Stimulated activated CD8-positive, alpha-beta memory T cell treated with anti-CD3 and anti-CD28 coated beads, Interleukin-7, amount 100 ng/mL, for 24 hours (primary cell): ENCODE data around the gene SLC5A5.
"Not testable (repeated sequence)": the region's sequence is repeated elsewhere in the genome, so short reads cannot be mapped to it uniquely, and the experiment has no call there.

ENCODE experiments used
- DNase-seq: peaks from one replicate; pipeline ENCODE4 v3.0.0-alpha.2; 2020; ENCODE audit warnings: low read depth

The SLC5A5 gene

GRCh38 chr19:17919122-17919521 lies 47.4 kb downstream of the SLC5A5 start:
- not testable (repeated sequence) for DNase-seq

- no peak for DNase-seq
Observed at GRCh38 chr19:17920527-17920926, 48.8 kb downstream of the SLC5A5 start.

GRCh38 chr19:17922138-17922537 lies 50.4 kb downstream of the SLC5A5 start:
- DNase-seq = no peak

- no peak for DNase-seq
Observed at GRCh38 chr19:17926044-17926443, 54.3 kb downstream of the SLC5A5 start.

- no peak for DNase-seq
Observed at GRCh38 chr19:17929056-17929455, 57.3 kb downstream of the SLC5A5 start.

- no peak for DNase-seq
Observed at GRCh38 chr19:17931532-17932191, 59.9 kb downstream of the SLC5A5 start.

- DNase-seq = peak; percentile 81
Observed at GRCh38 chr19:17932485-17933338, 61.0 kb downstream of the SLC5A5 start, which contains the start of gene CCDC124. CCDC124 (plus strand) TSS chr19:17933015; CDS start chr19:17936421, 3,406 bp downstream.

- DNase-seq = no peak
Observed at GRCh38 chr19:17933414-17934129, 61.8 kb downstream of the SLC5A5 start.

GRCh38 chr19:17936379-17936778 lies 64.6 kb downstream of the SLC5A5 start:
- no peak for DNase-seq

GRCh38 chr19:17937371-17937900 lies 65.7 kb downstream of the SLC5A5 start:
- DNase-seq = no peak

GRCh38 chr19:17938092-17938845 lies 66.5 kb downstream of the SLC5A5 start:
- peak; percentile 68 for DNase-seq

- DNase-seq = no peak
Observed at GRCh38 chr19:17942181-17942580, 70.4 kb downstream of the SLC5A5 start.

GRCh38 chr19:17942582-17943273 lies 71.0 kb downstream of the SLC5A5 start:
- no peak for DNase-seq

- no peak for DNase-seq
Observed at GRCh38 chr19:17943274-17944221, 71.8 kb downstream of the SLC5A5 start.

- no peak for DNase-seq
Observed at GRCh38 chr19:17944301-17944700, 72.6 kb downstream of the SLC5A5 start.
